NCI-H1417 (cell line): Measurements from ENCODE around the gene CXorf65.
A peak's percentile ranks its signal among the peaks of the same experiment; 100 is the strongest.

Experiments used
- DNase-seq, 3 experiments: peaks; one replicate each; lab custom pipeline; 2025; lab: John Stamatoyannopoulos, UW

CXorf65 gene

GRCh38 chrX:71106427-71106826, at the start of gene CXorf65:
TSS of gene CXorf65 (minus strand) at chrX:71106740. CDS start at chrX:71106556, 184 bp downstream.
- no peak for DNase-seq

GRCh38 chrX:71154641-71155040, 48.1 kb upstream of the CXorf65 start:
- no peak for DNase-seq

DNA sequence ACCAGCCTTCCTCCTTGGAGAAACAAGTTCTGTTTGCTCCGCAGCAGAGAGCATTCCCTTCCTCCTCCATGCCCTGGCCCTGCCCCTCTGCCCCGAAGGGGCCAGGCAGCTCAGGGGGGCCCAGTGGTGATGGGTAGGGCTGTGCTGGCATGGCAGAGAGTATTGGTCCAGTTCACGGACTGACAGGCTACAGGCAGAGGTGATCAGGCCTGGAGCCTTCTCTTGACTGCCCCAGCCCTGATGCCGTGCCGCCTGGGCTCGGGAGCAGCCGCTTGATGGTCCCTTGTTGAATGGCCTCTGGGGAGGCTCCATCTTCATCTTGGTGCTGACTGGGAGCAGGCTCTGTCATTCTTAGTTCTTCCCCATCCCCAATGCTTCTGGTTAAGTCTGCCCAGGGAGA, 47.7 kb upstream of the CXorf65 start:
- DNase-seq = no peak

DNA sequence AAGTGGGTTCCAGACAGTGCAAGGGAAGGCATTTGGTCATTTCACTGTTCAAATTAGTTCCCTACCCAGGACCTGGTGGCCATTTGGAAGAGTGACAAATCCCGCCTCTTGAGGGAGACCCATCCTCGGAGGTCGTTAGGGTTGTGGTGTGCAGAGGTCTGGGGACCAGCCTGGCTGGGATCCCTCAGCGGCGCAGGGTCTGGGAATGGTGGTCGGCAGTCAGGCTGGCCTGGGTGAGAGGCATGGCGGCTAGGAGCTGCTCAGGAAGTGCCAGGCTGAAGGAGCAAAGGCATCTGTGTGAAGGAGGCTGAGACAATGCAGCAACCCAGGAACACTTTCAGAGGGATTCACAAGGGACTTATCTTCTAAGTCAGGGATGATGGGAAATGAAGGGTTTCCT, 44.8 kb upstream of the CXorf65 start:
- DNase-seq = no peak

DNA sequence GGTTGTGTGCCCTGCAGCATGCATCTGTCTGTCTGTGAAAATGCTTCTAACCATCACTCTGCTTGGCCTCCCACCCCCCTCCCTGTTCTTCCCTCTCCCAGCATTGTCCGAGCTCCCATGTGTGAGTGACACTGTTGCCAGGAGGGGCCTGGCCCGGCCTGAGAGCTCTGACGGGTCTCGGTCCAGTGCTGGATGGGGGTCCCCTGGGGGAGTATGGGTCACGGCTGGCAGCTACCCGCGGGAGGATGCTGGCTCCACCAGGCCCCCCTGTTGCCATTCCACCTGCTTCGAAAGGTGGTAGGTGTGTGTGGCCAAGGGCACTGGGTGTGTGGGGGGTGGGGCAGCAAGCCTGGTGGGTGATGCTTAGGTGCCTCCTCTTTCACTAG, 41.7 kb upstream of the CXorf65 start:
- no peak for DNase-seq

GRCh38 chrX:71147496-71148277, 41.1 kb upstream of the CXorf65 start:
- DNase-seq = no peak

- DNase-seq = peak in 1 of 3 experiments; percentile 10
Observed at GRCh38 chrX:71144651-71145050, 38.1 kb upstream of the CXorf65 start, which contains the start of gene NLGN3. TSS of gene NLGN3 (plus strand) at chrX:71144841. CDS start at chrX:71147750, 2,909 bp downstream.

DNA sequence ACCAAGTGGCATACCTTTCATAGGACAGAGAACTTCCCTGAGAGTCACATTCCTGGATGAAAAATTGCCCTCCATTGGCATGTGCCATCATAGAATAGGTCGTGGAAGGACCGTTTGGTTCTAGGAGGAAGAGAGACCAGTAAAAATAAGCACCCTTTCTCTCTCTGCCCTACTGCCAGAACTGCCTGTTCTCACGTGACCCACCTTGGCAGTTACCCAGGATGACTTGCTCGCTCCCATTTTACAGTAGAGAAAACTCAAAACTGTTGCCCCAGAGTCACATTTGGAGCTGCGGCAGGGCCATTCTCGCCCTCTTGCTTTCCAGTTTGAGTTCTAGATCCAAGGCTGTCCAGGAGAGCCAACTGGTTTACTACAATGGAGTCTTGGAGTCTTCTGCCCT, 37.0 kb upstream of the CXorf65 start:
- DNase-seq = no peak

DNA sequence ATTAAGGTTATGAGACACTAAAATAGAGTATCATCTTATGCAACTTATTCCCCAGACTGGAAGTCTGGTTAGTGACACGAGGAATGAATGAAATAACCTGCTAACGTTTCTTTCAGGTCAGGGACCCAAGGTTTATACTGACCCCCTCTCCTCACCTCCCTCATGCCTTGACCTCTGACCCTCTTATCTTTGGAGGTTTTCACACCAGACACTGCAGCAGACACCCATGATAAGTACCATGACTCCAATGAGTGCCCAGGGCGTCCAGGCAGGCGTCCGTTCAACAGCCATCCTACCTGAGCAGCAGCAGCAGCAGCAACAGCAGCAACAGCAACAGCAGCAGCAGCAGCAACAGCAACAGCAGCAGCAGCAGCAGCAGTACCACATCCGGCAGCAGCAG, 33.9 kb upstream of the CXorf65 start:
- DNase-seq = no peak

- no peak for DNase-seq
Observed at GRCh38 chrX:71131510-71131909, 25.0 kb upstream of the CXorf65 start.

GRCh38 chrX:71128915-71129765, 22.6 kb upstream of the CXorf65 start:
- peak; percentile 4 to 61 (median 25) for DNase-seq

DNA sequence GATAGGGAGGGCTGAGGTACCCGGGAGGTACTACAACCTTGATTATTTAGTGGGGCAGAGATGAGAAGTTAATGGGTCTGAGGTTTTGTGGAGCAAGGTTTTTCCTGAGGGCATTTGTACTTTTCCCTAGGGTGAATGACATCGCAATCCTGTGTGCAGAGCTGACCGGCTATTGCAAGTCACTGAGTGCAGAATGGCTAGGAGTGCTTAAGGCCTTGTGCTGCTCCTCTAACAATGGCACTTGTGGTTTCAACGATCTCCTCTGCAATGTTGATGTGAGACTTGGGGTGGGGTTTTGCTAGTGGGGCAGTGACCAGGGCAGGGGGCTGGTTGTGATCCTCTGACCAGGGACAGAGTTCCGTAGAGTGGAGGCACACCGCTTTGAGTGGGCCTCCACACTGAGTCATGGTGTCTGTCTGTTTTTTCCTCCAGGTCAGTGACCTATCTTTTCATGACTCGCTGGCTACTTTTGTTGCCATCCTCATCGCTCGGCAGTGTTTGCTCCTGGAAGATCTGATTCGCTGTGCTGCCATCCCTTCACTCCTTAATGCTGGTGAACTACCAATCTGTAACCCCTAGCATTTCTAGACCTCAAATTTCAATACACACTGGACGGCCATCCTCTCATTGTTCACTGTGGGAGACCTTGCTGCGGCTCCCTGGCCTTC, 21.8 kb upstream of the CXorf65 start:
- no peak for DNase-seq

GRCh38 chrX:71118985-71119535, 12.5 kb upstream of the CXorf65 start:
- no peak for DNase-seq

DNA sequence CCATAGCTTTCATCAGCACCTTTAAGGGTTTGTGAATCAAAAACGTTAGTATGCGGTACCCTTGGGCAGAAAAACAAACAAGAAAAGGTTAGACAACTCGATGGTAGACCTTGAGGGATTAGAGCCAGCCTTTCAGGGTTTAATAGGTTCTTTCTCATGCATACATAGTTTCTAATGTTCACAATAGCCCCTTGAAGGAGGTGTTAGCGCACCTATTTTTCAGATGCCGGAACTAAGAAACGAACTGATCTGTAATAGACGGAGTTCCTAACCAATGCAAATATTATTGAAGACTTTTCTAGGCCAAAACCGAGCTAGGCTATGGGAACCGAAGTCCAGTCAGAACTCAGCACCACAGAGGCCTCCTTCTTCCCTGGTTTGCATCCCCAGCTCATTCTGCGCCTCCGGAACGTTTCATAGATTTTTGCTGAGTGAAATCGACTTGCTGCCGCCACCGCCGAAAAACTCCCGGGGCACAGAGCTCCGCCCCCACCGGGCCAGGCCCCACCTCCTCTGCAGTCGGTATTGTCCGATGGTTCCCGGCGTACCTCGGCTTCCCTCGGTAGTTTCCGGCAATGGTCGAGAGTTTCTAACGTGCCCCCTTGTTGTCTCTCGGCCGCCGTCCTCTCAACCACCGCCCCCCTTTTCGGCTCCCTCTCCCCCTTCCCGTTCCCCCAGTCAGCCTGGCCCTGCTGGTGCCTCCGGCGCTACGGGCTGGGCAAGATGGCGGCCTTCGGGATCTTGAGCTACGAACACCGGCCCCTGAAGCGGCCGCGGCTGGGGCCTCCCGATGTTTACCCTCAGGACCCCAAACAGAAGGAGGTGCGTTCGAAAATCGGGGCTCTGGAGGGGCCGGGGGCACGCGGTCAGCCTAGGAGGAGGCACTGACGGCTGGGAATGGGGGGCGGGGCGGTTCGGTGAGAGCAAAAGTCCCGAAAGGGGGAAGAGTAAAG, 11.8 kb upstream of the CXorf65 start, which contains the start of gene MED12:
Gene MED12 (plus strand): TSS at position 565 of the 953 bp plus-strand sequence. CDS start 159 bp downstream, at position 724.
- peak; percentile 56 to 89 (median 76) for DNase-seq

DNA sequence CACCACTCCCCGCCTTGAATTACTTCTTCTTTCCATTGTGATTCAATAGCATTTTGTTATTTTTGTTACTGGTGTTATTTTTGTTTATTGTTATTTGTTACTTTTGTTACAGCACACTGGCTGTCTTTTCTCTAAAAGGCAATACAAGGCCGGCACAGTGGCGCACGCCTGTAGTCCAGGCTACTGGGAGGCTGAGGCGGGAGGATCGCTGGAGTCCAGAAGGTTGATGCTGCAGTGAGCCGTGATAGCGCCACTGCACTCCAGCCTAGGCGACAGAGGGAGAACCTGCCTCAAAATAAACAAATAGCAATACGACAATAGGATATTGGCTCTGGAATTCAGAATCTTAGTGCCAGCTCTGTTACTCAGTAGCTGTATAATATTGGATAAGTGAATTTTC, 10.8 kb upstream of the CXorf65 start:
- peak in 1 of 3 experiments; percentile 29 for DNase-seq

GRCh38 chrX:71111921-71112431, 5.4 kb upstream of the CXorf65 start:
- no peak for DNase-seq

DNA sequence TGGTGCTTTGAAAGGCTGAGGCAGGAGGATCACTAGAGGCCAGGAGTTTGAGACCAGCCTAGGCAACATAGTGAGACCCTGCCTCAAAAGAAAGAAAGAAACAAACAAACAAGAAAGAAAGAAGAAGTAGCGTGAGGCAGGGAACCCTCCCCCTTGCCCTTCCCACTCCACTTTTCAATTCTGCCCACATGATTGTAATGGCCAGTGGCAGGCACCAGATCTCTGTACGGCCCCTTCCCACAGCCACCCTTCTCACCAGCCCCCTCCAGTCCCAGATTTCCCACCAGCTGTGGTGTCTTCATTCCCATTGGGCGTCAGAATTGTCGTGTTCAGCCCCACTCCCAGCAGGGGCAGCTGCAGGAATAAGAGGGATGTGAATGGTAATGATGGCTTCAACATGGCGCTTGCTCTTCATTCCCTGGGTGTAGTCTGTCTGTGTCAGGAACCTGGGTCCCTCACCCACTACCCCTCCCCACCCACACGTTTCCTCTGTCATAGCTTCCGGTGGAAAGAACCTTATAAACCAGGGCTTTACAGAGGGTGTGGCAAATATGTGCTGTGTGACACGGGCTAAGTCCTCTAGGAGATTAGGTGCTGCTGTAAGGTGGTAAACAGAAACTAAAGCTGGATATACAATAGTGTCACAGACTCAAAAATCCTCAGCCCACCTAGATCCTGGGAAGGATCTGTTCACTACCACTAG, 4.8 kb upstream of the CXorf65 start, which contains the start of gene IL2RG:
Gene IL2RG (minus strand): TSS at position 437 of the 703 bp plus-strand sequence. CDS start 38 bp downstream, at position 399.
- no peak for DNase-seq

DNA sequence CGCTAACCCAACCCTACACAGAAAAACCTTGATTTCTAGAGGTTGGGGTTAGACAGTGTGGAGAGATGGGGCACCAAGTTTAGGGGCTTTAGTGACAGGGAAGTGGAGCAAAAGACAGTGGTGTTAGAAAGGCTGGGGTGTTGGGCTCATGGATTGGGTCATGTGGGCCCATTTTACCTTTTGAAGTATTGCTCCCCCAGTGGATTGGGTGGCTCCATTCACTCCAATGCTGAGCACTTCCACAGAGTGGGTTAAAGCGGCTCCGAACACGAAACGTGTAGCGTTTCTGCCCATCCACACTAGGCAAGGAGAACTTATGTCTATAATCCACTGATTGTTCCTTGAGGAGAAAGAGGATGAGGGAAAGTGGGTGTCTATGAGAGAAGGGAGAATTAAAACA, 2.5 kb upstream of the CXorf65 start:
- no peak for DNase-seq

- DNase-seq = no peak
Observed at GRCh38 chrX:71107762-71108360, 1.3 kb upstream of the CXorf65 start.
